ENCODE measurements around the gene COL5A2.

DNA sequence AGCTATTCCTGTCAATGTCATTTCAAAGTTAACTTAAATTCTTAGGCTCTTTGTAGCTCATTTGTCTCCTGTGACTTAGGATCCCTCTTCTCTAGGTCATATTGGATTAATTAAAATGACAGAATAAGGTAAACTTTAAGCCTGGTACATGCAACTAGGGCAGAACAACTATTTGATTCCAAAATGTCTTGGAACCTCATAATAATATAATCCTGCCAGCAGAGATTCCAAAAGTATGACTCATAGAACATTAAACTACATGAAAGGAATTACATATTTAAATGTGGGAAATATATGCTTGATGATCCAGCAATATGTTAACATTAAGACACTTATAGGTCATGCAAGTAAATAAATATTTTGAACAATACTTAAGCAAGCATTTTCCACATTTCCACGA, 142.0 kb downstream of the COL5A2 start:
- TF ChIP-seq, protein P1, sequence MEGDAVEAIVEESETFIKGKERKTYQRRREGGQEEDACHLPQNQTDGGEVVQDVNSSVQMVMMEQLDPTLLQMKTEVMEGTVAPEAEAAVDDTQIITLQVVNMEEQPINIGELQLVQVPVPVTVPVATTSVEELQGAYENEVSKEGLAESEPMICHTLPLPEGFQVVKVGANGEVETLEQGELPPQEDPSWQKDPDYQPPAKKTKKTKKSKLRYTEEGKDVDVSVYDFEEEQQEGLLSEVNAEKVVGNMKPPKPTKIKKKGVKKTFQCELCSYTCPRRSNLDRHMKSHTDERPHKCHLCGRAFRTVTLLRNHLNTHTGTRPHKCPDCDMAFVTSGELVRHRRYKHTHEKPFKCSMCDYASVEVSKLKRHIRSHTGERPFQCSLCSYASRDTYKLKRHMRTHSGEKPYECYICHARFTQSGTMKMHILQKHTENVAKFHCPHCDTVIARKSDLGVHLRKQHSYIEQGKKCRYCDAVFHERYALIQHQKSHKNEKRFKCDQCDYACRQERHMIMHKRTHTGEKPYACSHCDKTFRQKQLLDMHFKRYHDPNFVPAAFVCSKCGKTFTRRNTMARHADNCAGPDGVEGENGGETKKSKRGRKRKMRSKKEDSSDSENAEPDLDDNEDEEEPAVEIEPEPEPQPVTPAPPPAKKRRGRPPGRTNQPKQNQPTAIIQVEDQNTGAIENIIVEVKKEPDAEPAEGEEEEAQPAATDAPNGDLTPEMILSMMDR (IDR thresholded peaks at IDR 0.05; ENCODE audit: low read depth, low read length): no peak
- no peak for TF ChIP-seq EZH2phosphoT487 (IDR thresholded peaks at IDR 0.05; ENCODE audit: low read depth)
